CD4-positive, alpha-beta T cell treated with Interleukin-17A for 1 hour (primary cell): ENCODE data around the gene ABCD3.
"Not testable (repeated sequence)": the region's sequence is repeated elsewhere in the genome, so short reads cannot be mapped to it uniquely, and the experiment has no call there.

ENCODE experiments used
- DNase-seq: peaks from one replicate; pipeline ENCODE4 v3.0.0-alpha.2; 2020

The ABCD3 gene

GRCh38 chr1:94553931-94554330 is 135.7 kb downstream of the ABCD3 start:
- no peak for DNase-seq

- no peak for DNase-seq
Measured at GRCh38 chr1:94554580-94554979, 136.4 kb downstream of the ABCD3 start.

GRCh38 chr1:94555091-94555490 is 136.9 kb downstream of the ABCD3 start:
- DNase-seq = no peak

DNA sequence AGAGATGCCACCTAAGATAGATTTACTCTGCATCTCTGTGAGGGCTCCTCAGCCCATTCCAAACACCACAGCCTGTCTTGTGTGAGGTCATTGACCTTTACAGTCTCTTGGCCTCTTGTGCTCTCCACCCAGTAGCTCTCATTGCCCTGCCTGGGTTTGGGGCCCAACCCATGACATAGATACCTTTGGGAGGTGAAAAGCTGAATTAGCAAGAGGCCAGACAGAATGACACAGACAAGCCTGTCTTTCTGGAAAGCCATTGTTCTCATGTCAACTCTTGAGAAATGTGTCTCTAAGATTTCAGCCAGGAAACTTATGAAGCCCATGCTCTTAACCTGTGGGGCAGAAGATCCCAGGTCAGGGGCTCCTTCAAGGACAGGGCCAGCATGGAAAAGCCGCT is 141.7 kb downstream of the ABCD3 start:
- no peak for DNase-seq

DNA sequence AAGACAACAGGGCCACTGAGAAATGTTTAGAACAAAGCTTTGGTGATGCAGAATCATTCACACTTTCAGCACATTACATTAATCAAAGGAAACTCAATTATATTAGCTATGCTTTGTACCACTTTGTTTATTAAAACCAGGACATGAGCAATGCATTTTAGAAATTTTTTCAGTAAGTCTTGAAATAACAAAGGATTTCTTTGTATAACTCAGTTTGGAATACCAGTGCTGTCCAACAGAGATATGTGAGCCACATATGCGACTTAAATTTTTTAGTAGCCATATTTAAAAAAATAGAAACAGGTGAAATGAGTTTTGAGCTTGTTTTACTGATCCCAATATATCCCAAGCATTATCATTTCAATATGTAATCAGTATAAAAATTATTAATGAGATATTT is 142.1 kb downstream of the ABCD3 start:
- DNase-seq = no peak

DNA sequence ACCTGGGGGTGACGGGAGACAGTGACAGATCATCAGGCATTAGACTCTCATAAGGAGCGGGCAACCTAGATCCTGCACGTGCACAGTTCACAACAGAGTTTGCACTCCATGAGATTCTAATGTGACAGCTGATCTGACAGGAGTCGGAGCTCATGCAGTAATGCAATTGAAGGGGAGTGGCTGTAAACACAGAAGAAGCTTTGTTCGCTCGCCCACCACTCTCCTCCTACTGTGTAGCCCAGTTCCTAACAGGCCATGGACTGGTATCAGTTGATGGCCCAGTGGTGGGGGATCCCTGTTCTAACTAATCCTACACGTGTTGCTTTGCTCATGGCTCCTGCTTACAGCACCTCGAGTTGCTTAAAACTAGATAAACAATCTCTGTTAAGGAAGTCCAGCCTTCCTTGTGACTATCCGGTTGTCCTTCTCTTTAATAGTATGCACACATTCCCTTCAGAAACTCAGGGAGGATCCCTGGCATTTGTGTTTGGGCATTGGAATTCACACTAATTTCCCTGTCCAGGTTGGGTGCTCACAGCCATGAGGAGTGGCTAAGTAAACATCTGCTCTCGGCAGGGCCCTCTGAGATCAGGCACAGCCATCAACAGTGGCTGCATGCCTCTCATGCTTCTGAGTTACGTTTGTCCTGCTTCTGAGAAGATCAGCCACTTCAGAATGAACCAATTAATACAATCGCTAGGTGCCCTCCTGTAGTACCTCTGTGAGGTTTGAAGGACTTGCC is 144.5 kb downstream of the ABCD3 start:
- DNase-seq = no peak

- no peak for DNase-seq
Measured at GRCh38 chr1:94565901-94566300, 147.7 kb downstream of the ABCD3 start.

- not testable (repeated sequence) for DNase-seq
Measured at GRCh38 chr1:94566436-94566835, 148.2 kb downstream of the ABCD3 start.

DNA sequence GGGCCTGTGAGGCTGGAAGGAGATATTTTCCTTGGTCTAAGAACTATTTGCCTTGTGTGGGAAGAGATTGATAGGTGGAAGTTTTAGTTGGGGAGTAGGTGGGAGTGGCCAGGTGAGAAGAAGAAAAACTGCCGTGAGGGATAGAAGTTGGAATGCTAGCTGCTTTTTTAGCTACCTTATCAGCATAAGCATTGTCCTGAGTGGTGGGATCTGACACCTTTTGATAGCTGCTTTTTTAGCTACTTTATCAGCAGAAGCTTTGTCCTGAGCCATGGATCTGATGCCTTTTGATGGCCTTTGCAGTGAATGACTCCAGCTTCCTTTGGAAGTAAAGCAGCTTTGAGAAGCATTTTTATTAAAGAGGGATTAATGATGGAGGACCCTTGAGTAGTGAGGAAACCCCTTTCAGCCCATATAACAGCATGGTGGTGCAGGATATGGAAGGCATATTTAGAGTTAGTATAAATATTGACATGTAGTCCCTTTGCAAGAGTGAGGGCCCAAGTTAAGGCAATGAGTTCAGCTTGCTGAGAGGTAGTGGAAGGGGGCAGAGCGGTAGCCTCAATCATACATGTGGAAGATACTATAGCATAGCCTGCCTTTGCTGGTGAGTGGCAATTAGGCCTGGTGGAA is 149.9 kb downstream of the ABCD3 start:
- not testable (repeated sequence) for DNase-seq
